ENCODE data around the gene TRAPPC3L. TPM values are rescaled to one million over a fixed set of nuclear protein-coding genes. Genes with fewer than 3 reads are reported as not detected.

TRAPPC3L gene
- total RNA-seq, 1 donor from 2014 or later: not detected

- H3K27ac ChIP-seq: no peak overlapping the region
- peaks cover 5% of the 10 kb centered on the region for H3K27me3 ChIP-seq
- H3K4me1 ChIP-seq: no peaks in the 10 kb centered on the region
- H3K9me3 Mint-ChIP-seq: no peaks in the 10 kb centered on the region
- H3K36me3 Mint-ChIP-seq: no peaks in the 10 kb centered on the region
- H2AFZ ChIP-seq (replicated peaks): no peak overlapping the region
- no peak overlapping the region for H3K27ac Mint-ChIP-seq
- peaks cover 6% of the 10 kb centered on the region for H3K4me1 Mint-ChIP-seq
- no peaks in the 10 kb centered on the region for H3K79me2 ChIP-seq (ENCODE audit: low read depth)
- no peak overlapping the region for H3K4me3 ChIP-seq
- H4K20me1 ChIP-seq (ENCODE audit: low read depth): no peaks in the 10 kb centered on the region
- H3K4me2 ChIP-seq: no peak overlapping the region
- no peak overlapping the region for H3K4me3 Mint-ChIP-seq
- H3K27me3 Mint-ChIP-seq (ENCODE audit: insufficient read depth, low read depth): peaks cover 3% of the 10 kb centered on the region
- no peak overlapping the region for H3K9ac ChIP-seq
- no peak for TF ChIP-seq EZH2phosphoT487 (IDR thresholded peaks at IDR 0.05)
- no peak for TF ChIP-seq EZH2 (IDR thresholded peaks at IDR 0.05)
- TF ChIP-seq, protein P1, sequence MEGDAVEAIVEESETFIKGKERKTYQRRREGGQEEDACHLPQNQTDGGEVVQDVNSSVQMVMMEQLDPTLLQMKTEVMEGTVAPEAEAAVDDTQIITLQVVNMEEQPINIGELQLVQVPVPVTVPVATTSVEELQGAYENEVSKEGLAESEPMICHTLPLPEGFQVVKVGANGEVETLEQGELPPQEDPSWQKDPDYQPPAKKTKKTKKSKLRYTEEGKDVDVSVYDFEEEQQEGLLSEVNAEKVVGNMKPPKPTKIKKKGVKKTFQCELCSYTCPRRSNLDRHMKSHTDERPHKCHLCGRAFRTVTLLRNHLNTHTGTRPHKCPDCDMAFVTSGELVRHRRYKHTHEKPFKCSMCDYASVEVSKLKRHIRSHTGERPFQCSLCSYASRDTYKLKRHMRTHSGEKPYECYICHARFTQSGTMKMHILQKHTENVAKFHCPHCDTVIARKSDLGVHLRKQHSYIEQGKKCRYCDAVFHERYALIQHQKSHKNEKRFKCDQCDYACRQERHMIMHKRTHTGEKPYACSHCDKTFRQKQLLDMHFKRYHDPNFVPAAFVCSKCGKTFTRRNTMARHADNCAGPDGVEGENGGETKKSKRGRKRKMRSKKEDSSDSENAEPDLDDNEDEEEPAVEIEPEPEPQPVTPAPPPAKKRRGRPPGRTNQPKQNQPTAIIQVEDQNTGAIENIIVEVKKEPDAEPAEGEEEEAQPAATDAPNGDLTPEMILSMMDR (IDR thresholded peaks at IDR 0.05): no peak
- H3K9me3 ChIP-seq (ENCODE audit: low read depth): no peaks in the 10 kb centered on the region
- no peaks in the 10 kb centered on the region for H3F3A ChIP-seq (ENCODE audit: low read depth)
- no peaks in the 10 kb centered on the region for H3K36me3 ChIP-seq
- DNase-seq (ENCODE audit: low spot score): no peak
Observed at GRCh38 chr6:116562614-116563013, 17.1 kb upstream of the TRAPPC3L start.

GRCh38 chr6:116562019-116562403, 16.5 kb upstream of the TRAPPC3L start:
- Histone ChIP-seq H3K9ac (no peak overlapping the region), H3K4me1 (no peaks in the 10 kb centered on the region), H3K27ac (no peak overlapping the region), H3K36me3 (no peaks in the 10 kb centered on the region), H2AFZ (replicated peaks) (no peak overlapping the region), H3K79me2 (ENCODE audit: low read depth) (no peaks in the 10 kb centered on the region), H3F3A (ENCODE audit: low read depth) (no peaks in the 10 kb centered on the region), H3K27me3 (peaks cover 4% of the 10 kb centered on the region), H3K9me3 (ENCODE audit: low read depth) (no peaks in the 10 kb centered on the region), H4K20me1 (ENCODE audit: low read depth) (no peaks in the 10 kb centered on the region), H3K4me2 (no peak overlapping the region), H3K4me3 (no peak overlapping the region)
- Mint-ChIP-seq H3K4me1 (peaks cover 6% of the 10 kb centered on the region), H3K36me3 (no peaks in the 10 kb centered on the region), H3K4me3 (no peak overlapping the region), H3K9me3 (no peaks in the 10 kb centered on the region), H3K27ac (peak overlapping the region; percentile 23), H3K27me3 (ENCODE audit: insufficient read depth, low read depth) (peaks cover 3% of the 10 kb centered on the region)
- no peak for DNase-seq (ENCODE audit: low spot score)
- TF ChIP-seq, protein P1 (IDR thresholded peaks at IDR 0.05): no peak
- no peak for TF ChIP-seq EZH2 (IDR thresholded peaks at IDR 0.05)

DNA sequence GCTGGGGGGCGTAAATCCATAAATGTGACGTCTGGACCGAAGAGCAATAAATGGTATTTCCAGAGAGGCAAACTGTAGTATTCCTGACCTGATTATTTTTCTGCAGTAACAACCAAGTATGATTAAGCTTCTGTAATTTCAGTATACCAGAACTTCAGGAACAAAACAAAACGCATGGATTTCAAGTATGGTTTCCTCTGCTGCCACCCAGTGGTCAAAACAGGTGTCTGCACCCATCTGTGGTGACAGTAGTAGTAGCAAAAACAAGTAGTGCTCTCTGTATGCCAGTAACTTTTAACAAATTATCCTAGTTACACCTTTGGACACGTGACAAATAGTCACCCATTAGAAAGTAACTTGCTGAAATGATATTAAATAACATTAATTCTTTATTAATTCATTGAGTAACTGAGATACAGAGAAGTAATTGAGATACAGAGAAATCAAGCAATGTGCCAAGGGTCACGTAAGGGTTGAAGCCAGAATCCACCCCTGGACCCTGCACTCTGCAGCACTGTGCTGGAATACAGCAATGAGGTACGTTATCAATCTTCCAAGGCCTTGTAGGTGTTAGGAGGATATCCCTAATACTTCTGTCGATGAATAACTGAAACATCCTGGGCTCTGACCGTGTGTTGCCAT, 16.0 kb upstream of the TRAPPC3L start:
- H3K36me3 ChIP-seq: no peaks in the 10 kb centered on the region
- H3K27ac ChIP-seq: no peak overlapping the region
- no peak overlapping the region for H3K4me3 Mint-ChIP-seq
- peaks cover 3% of the 10 kb centered on the region for H3K27me3 Mint-ChIP-seq (ENCODE audit: insufficient read depth, low read depth)
- H4K20me1 ChIP-seq (ENCODE audit: low read depth): no peaks in the 10 kb centered on the region
- no peaks in the 10 kb centered on the region for H3F3A ChIP-seq (ENCODE audit: low read depth)
- H3K36me3 Mint-ChIP-seq: no peaks in the 10 kb centered on the region
- peak overlapping the region; percentile 55 for H3K27ac Mint-ChIP-seq
- no peaks in the 10 kb centered on the region for H3K9me3 ChIP-seq (ENCODE audit: low read depth)
- H3K27me3 ChIP-seq: no peaks in the 10 kb centered on the region
- H3K4me1 ChIP-seq: no peaks in the 10 kb centered on the region
- DNase-seq (ENCODE audit: low spot score): peak; percentile 71
- TF ChIP-seq EZH2phosphoT487 (IDR thresholded peaks at IDR 0.05) (no peak), EZH2 (IDR thresholded peaks at IDR 0.05) (no peak)
- TF ChIP-seq, protein P1 (IDR thresholded peaks at IDR 0.05): peak; percentile 95
- H3K4me2 ChIP-seq: no peak overlapping the region
- no peak overlapping the region for H3K4me3 ChIP-seq
- no peaks in the 10 kb centered on the region for H3K9me3 Mint-ChIP-seq
- no peak overlapping the region for H3K9ac ChIP-seq
- peaks cover 6% of the 10 kb centered on the region for H3K4me1 Mint-ChIP-seq
- H3K79me2 ChIP-seq (ENCODE audit: low read depth): no peaks in the 10 kb centered on the region
- H2AFZ ChIP-seq (replicated peaks): peak overlapping the region; percentile 97

Data from neural progenitor cell (in vitro differentiated cells).